ENCODE data around the gene TMEM9. TPM values are rescaled to one million over a fixed set of nuclear protein-coding genes. Genes with fewer than 3 reads are reported as not detected.
"Not testable (repeated sequence)": the region's sequence is repeated elsewhere in the genome, so short reads cannot be mapped to it uniquely, and the experiment has no call there.

Gene TMEM9
- total RNA-seq, 6 experiments from 2014 or later = 60.3 to 72.7 (median 64.9) TPM

DNA sequence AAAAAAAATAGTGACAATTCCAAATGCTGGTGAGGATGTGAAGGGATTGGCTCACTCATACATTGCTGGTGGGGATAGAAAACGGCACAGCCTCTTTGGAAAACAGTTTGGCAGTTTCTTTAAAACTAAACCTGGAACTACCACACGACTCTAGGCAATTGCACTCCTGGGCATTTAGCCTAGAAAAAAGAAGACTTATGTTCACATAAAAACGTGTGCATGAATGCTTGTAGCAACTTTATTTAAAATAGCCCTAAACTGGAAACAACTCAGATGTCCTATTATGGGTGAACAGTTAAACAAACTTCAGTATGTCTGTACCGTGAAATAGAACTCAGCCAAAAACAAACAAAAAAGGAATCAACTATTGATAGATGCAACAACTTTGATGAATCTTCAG lies 9.4 kb upstream of the TMEM9 start:
- Mint-ChIP-seq H3K9me3 (no peaks in the 10 kb centered on the region), H3K36me3 (ENCODE audit: low read depth) (no peaks in the 10 kb centered on the region), H3K27ac (no peak overlapping the region), H3K4me1 (ENCODE audit: low read depth) (no peaks in the 10 kb centered on the region), H3K27me3 (ENCODE audit: insufficient read depth) (peaks cover 31% of the 10 kb centered on the region), H3K4me3 (no peak overlapping the region)
- TF ChIP-seq, protein P1, sequence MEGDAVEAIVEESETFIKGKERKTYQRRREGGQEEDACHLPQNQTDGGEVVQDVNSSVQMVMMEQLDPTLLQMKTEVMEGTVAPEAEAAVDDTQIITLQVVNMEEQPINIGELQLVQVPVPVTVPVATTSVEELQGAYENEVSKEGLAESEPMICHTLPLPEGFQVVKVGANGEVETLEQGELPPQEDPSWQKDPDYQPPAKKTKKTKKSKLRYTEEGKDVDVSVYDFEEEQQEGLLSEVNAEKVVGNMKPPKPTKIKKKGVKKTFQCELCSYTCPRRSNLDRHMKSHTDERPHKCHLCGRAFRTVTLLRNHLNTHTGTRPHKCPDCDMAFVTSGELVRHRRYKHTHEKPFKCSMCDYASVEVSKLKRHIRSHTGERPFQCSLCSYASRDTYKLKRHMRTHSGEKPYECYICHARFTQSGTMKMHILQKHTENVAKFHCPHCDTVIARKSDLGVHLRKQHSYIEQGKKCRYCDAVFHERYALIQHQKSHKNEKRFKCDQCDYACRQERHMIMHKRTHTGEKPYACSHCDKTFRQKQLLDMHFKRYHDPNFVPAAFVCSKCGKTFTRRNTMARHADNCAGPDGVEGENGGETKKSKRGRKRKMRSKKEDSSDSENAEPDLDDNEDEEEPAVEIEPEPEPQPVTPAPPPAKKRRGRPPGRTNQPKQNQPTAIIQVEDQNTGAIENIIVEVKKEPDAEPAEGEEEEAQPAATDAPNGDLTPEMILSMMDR (IDR thresholded peaks at IDR 0.05) = no peak
- no peak for DNase-seq

DNA sequence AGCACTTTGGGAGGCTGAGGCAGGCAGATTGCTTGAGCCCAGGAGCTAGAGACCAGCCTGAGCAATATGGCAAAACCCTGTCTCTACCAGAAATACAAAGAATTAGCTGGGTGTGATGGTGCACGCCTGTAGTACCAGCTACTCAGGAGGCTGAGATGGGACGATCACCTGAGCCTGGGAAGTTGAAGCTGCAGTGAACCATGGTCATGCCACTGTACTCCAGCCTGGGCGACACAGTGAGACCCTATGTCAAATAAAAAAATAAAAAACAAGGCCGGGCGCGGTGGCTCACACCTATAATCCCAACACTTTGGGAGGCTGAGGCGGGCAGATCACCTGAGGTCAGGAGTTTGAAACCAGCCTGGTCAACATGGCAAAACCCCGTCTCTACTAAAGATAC lies 8.8 kb upstream of the TMEM9 start:
- DNase-seq; H3K4me3 Mint-ChIP-seq; H3K27ac Mint-ChIP-seq; H3K36me3 Mint-ChIP-seq (ENCODE audit: low read depth); H3K4me1 Mint-ChIP-seq (ENCODE audit: low read depth); H3K9me3 Mint-ChIP-seq: not testable (repeated sequence)
- peaks cover 33% of the 10 kb centered on the region for H3K27me3 Mint-ChIP-seq (ENCODE audit: insufficient read depth)

DNA sequence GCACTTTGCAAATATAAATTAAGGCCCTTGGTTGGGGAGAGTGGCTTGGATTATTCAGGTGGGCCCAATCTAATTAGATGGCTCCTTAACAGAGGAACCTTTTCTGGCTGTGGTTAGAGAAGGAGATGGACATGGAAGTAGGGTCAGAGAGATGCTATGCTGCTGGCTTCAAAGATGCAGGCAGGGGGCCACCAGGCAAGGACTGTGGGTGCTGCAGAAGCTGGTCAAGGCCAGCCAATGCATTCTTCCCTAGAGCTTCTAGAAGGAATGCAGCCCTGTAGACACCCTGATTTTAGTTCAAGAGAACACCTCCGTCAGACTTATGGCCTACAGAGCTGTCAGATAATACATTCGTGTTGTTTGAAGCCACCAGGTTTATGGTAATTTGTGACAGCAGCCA lies 3.7 kb upstream of the TMEM9 start:
- H3K4me3 Mint-ChIP-seq = no peak overlapping the region
- peaks cover 28% of the 10 kb centered on the region for H3K27me3 Mint-ChIP-seq (ENCODE audit: insufficient read depth)
- H3K27ac Mint-ChIP-seq = no peak overlapping the region
- no peak for DNase-seq
- H3K9me3 Mint-ChIP-seq = no peaks in the 10 kb centered on the region
- TF ChIP-seq, protein P1 (IDR thresholded peaks at IDR 0.05) = no peak
- no peaks in the 10 kb centered on the region for H3K36me3 Mint-ChIP-seq (ENCODE audit: low read depth)
- peaks cover 12% of the 10 kb centered on the region for H3K4me1 Mint-ChIP-seq (ENCODE audit: low read depth)

DNA sequence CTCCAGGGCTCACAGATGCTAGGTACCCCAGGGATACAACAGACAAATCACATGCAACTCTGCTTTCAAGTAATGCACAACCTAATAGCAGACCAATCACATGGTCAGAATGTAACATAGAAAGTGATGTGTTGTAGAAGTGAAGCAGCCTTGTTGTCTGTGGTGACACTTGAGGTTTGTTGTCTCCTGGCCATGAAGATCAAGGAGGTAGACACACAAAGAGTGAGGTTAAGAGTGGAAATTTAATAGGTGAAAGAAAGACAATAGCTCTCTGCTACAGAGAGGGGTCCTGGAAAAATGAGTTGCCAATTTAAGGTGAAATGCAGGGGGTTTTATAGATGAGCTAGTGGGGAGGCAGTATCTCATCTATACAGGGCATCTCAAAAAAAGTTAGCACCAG lies 2.5 kb upstream of the TMEM9 start:
- Mint-ChIP-seq H3K27ac (no peak overlapping the region), H3K36me3 (ENCODE audit: low read depth) (no peaks in the 10 kb centered on the region)
- DNase-seq = no peak

GRCh38 chr1:201156346-201156745 lies 2.1 kb upstream of the TMEM9 start:
- no peak for DNase-seq
- TF ChIP-seq, protein P1 (IDR thresholded peaks at IDR 0.05) = no peak
- Mint-ChIP-seq H3K36me3 (ENCODE audit: low read depth) (no peaks in the 10 kb centered on the region), H3K27ac (no peak overlapping the region), H3K27me3 (ENCODE audit: insufficient read depth) (peaks cover 28% of the 10 kb centered on the region), H3K4me1 (ENCODE audit: low read depth) (peaks cover 12% of the 10 kb centered on the region), H3K4me3 (no peak overlapping the region), H3K9me3 (no peaks in the 10 kb centered on the region)

More for the DNA sequence above, 2.5 kb upstream of the TMEM9 start:
- H3K4me3 Mint-ChIP-seq = no peak overlapping the region
- H3K4me1 Mint-ChIP-seq (ENCODE audit: low read depth) = peaks cover 12% of the 10 kb centered on the region
- TF ChIP-seq, protein P1 (IDR thresholded peaks at IDR 0.05) = no peak
- peaks cover 28% of the 10 kb centered on the region for H3K27me3 Mint-ChIP-seq (ENCODE audit: insufficient read depth)
- H3K9me3 Mint-ChIP-seq = no peaks in the 10 kb centered on the region

- Mint-ChIP-seq H3K4me3 (no peak overlapping the region), H3K4me1 (ENCODE audit: low read depth) (peaks cover 12% of the 10 kb centered on the region), H3K27me3 (ENCODE audit: insufficient read depth) (peaks cover 28% of the 10 kb centered on the region), H3K36me3 (ENCODE audit: low read depth) (0 out of 2 replicates have a peak, but pooled peaks cover 6% of the 10 kb centered on the region), H3K9me3 (no peaks in the 10 kb centered on the region), H3K27ac (no peak overlapping the region)
- no peak for DNase-seq
- TF ChIP-seq, protein P1 (IDR thresholded peaks at IDR 0.05) = no peak
Observed at GRCh38 chr1:201155354-201155753, 1.1 kb upstream of the TMEM9 start.

Measured in HFFc6 (cell line).